Thyroid gland (tissue), 4 donors: ENCODE measurements around the gene SLC6A12. TPM values are rescaled to one million over a fixed set of nuclear protein-coding genes. Genes with fewer than 3 reads are reported as not detected.
"Not testable (repeated sequence)": the region's sequence is repeated elsewhere in the genome, so short reads cannot be mapped to it uniquely, and the experiment has no call there.

Experiments
- DNase-seq, 2 donors: peaks; one replicate each; pipeline ENCODE4 v3.0.0-alpha.2; 2019
- H3K27ac ChIP-seq, 3 donors: fragments of 200-600 bp; sonication (generic); 1 replicate in 2 of 3; 2 replicates in 1 of 3; pipeline ENCODE4 v1.5.1; 2016 to 2019; ENCODE audit warnings: mild to moderate bottlenecking in 1 of 3, moderate library complexity in 1 of 3
- H3K27me3 ChIP-seq: fragments of 200-600 bp; sonication (generic); one replicate; pipeline ENCODE4 v1.5.1; 2019
- H3K36me3 ChIP-seq, 2 donors: fragments of 200-600 bp; sonication (generic); one replicate each; pipeline ENCODE4 v1.5.1; 2016 to 2019
- H3K4me1 ChIP-seq, 2 donors: fragments of 200-600 bp; sonication (generic); one replicate each; pipeline ENCODE4 v1.5.1; 2017 to 2019
- H3K4me3 ChIP-seq, 3 donors: fragments of 200-600 bp; sonication (generic); replicated peaks in 1 of 3; 1 replicate in 2 of 3; 2 replicates in 1 of 3; pipeline ENCODE4 v1.5.1; 2016; ENCODE audit warnings: mild to moderate bottlenecking in 1 of 3
- H3K9me3 ChIP-seq: fragments of 200-600 bp; sonication (generic); one replicate; pipeline ENCODE4 v1.5.1; 2017
- CTCF ChIP-seq, 6 experiments: fragments of 200-600 bp in 3 of 6; fragments of 450-650 bp in 3 of 6; sonication (generic) in 3 of 6; IDR thresholded peaks; one replicate each; pipeline ENCODE4 v1.5.1; 2016 to 2019; ENCODE audit warnings: antibody characterized with exemption in 6 of 6, mild to moderate bottlenecking in 2 of 6, inconsistent platforms in 1 of 6, moderate library complexity in 1 of 6
- POLR2A ChIP-seq, 2 donors: fragments of 450-650 bp; IDR thresholded peaks; one replicate each; pipeline ENCODE4 v1.6.1; 2017; ENCODE audit warnings: antibody characterized with exemption in 2 of 2, mild to moderate bottlenecking in 2 of 2, moderate library complexity in 1 of 2
- WGBS, 2 donors: methylation state at CpG; one replicate each; pipeline ENCODE4 v1.1.5; 2017; 5-methylcytosine and 5-hydroxymethylcytosine counted together
- intact Hi-C: fragments of 100-400 bp; cut with DNase I; formaldehyde crosslinking; loops from one replicate; pipeline ENCODE4 v1.15.1; 2023
- total RNA-seq, 4 donors: library from RNA; depleted of rRNA; stranded (reverse); fragments of >200 nt; gene quantifications; one replicate each; pipeline ENCODE4 v1.2.3, GENCODE V29; 2016

The SLC6A12 gene
- total RNA-seq, 4 donors from 2014 or later, result 9.4 to 27.7 (median 18.3) TPM

- intact Hi-C loops, result no loop called here
- no peak for DNase-seq
- Histone ChIP-seq H3K9me3 (no peaks in the 10 kb centered on the region), H3K4me1 (peaks cover 5 to 21% of the 10 kb centered on the region in 2 donors), H3K27me3 (no peaks in the 10 kb centered on the region), H3K27ac (no peak overlapping the region), H3K36me3 (no peaks in the 10 kb centered on the region), H3K4me3 (no peak overlapping the region)
- 78 to 87% methylated on average over 30 of the region's 30 CpGs for WGBS, 2 donors
- TF ChIP-seq POLR2A (IDR thresholded peaks at IDR 0.05) (no peak), CTCF (IDR thresholded peaks at IDR 0.05) (no peak)
Observed at GRCh38 chr12:218728-219590, 5.0 kb upstream of the SLC6A12 start.

GRCh38 chr12:218221-218620 lies 4.3 kb upstream of the SLC6A12 start:
- Histone ChIP-seq H3K9me3 (no peaks in the 10 kb centered on the region), H3K27ac (no peak overlapping the region), H3K27me3 (no peaks in the 10 kb centered on the region), H3K4me1 (peaks cover 12 to 27% of the 10 kb centered on the region in 2 donors), H3K36me3 (no peaks in the 10 kb centered on the region), H3K4me3 (no peak overlapping the region)
- WGBS, 2 donors, result 80 to 88% methylated on average over 3 to 5 of the region's 5 CpGs
- intact Hi-C loops, result no loop called here
- DNase-seq, result no peak
- TF ChIP-seq POLR2A (IDR thresholded peaks at IDR 0.05), result no peak
- no peak for TF ChIP-seq CTCF (IDR thresholded peaks at IDR 0.05)

- H3K36me3 ChIP-seq, H3K27ac ChIP-seq, H3K27me3 ChIP-seq, H3K9me3 ChIP-seq, DNase-seq, H3K4me3 ChIP-seq, intact Hi-C loops: not testable (repeated sequence)
- 81 to 85% methylated on average over 6 of the region's 6 CpGs for WGBS, 2 donors
- H3K4me1 ChIP-seq, result peaks cover 20 to 37% of the 10 kb centered on the region in 2 donors
Observed at GRCh38 chr12:217029-217428, 3.1 kb upstream of the SLC6A12 start.

GRCh38 chr12:215116-215515 lies 1.2 kb upstream of the SLC6A12 start:
- TF ChIP-seq POLR2A (IDR thresholded peaks at IDR 0.05), result no peak
- no peak for TF ChIP-seq CTCF (IDR thresholded peaks at IDR 0.05)
- intact Hi-C loops, result no loop called here
- Histone ChIP-seq H3K27me3 (no peaks in the 10 kb centered on the region), H3K4me3 (no peak overlapping the region), H3K27ac (no peak overlapping the region), H3K4me1 (peaks cover 36 to 53% of the 10 kb centered on the region in 2 donors), H3K36me3 (no peaks in the 10 kb centered on the region), H3K9me3 (no peaks in the 10 kb centered on the region)
- WGBS, 2 donors, result 85 to 90% methylated on average over 6 of the region's 6 CpGs
- DNase-seq, result no peak

GRCh38 chr12:213527-213932 lies 427 bp downstream of the SLC6A12 start:
- WGBS, 2 donors, result 27 to 35% methylated on average over 6 to 11 of the region's 12 CpGs
- H3K4me1 ChIP-seq, result peaks cover 36 to 47% of the 10 kb centered on the region in 2 donors
- H3K36me3 ChIP-seq, result no peaks in the 10 kb centered on the region
- intact Hi-C loops, result no loop called here
- no peaks in the 10 kb centered on the region for H3K9me3 ChIP-seq
- H3K27ac ChIP-seq, result peak overlapping the region; percentile 82 to 93 (median 92)
- TF ChIP-seq CTCF (IDR thresholded peaks at IDR 0.05) (no peak), POLR2A (IDR thresholded peaks at IDR 0.05) (no peak)
- no peak for DNase-seq
- H3K27me3 ChIP-seq, result no peaks in the 10 kb centered on the region
- peak overlapping the region in 1 of 3 donors; percentile 19 for H3K4me3 ChIP-seq
